ENCODE results near the gene RCAN1.

DNA sequence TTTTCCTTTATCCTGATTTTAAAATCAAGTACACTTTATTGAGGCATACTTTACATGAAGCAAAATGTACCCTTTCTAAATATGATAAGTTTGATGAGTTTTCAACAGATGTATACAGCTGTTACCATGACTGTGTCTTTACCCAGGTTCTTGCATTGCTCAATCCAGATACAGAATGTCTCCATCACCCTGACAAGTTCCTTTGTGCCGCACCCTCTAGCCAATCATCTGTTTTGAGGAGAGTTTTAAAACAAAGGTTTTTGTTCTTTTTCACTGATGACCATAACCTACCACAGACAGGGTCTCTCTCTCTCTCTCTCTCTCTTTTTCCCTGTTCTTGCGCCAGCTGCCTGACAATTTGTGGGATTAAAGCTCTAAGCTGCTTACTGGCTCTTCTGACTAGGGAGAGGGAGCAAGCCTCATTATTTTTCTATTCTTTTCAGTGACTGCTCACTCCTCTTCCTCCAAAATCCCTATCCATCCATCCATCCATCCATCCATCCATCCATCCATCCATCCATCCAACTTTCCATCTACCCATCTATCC, 101.7 kb downstream of the RCAN1 start:
- TF ChIP-seq, protein P1, sequence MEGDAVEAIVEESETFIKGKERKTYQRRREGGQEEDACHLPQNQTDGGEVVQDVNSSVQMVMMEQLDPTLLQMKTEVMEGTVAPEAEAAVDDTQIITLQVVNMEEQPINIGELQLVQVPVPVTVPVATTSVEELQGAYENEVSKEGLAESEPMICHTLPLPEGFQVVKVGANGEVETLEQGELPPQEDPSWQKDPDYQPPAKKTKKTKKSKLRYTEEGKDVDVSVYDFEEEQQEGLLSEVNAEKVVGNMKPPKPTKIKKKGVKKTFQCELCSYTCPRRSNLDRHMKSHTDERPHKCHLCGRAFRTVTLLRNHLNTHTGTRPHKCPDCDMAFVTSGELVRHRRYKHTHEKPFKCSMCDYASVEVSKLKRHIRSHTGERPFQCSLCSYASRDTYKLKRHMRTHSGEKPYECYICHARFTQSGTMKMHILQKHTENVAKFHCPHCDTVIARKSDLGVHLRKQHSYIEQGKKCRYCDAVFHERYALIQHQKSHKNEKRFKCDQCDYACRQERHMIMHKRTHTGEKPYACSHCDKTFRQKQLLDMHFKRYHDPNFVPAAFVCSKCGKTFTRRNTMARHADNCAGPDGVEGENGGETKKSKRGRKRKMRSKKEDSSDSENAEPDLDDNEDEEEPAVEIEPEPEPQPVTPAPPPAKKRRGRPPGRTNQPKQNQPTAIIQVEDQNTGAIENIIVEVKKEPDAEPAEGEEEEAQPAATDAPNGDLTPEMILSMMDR (tag by site-specific recombination; IDR thresholded peaks at IDR 0.05): no peak
- TF ChIP-seq ZNF558 (tag by site-specific recombination; IDR thresholded peaks at IDR 0.05): no peak
- no peak for TF ChIP-seq SETDB1 (IDR thresholded peaks at IDR 0.05; ENCODE audit: insufficient read length, low read length)
- no peak for TF ChIP-seq ZNF530 (tag by site-specific recombination; IDR thresholded peaks at IDR 0.05; ENCODE audit: low read depth)
